ENCODE results near the gene AGPAT1. TPM values are rescaled to one million over a fixed set of nuclear protein-coding genes. Genes with fewer than 3 reads are reported as not detected.
A peak's percentile ranks its signal among the peaks of the same experiment; 100 is the strongest.

AGPAT1 gene
- total RNA-seq, 2 experiments from 2014 or later = 13.2 to 13.3 TPM

- H3K9me3 ChIP-seq (ENCODE audit: control insufficient read depth in 1 of 2, insufficient read depth in 1 of 2, low read length in 2 of 2) = no peaks in the 10 kb centered on the region
- peak overlapping the region; percentile 88 for H3K27ac Mint-ChIP-seq
- peaks cover 13% of the 10 kb centered on the region for H3K36me3 ChIP-seq (ENCODE audit: insufficient read depth, low read length)
- H3K4me1 Mint-ChIP-seq (ENCODE audit: low read depth) = peaks cover 60% of the 10 kb centered on the region
- peak overlapping the region; percentile 80 for H3K4me3 ChIP-seq (ENCODE audit: low read length)
- H3K36me3 Mint-ChIP-seq (ENCODE audit: low read depth) = peaks cover 29% of the 10 kb centered on the region
- TF ChIP-seq CTCF (IDR thresholded peaks at IDR 0.05) = peak; percentile 71
- ATAC-seq (ENCODE audit: poor library complexity) = peak; percentile 64
- intact Hi-C loops (cut with DNase I, micrococcal nuclease) = loop anchor here (1.0 to 10.0 kb wide), 7 partner anchors 24 to 110 kb away; partner anchors contain the start of genes FKBPL (in 2 of the 2) and RNF5 (in 1 of the 2)
- DNase-seq = peak; percentile 43 to 85 (median 59)
- CTCF ChIA-PET = interaction anchor here (1.2 to 1.3 kb wide), 3 partner anchors 27 to 41 kb away, joined by 5 to 9 read pairs (median 8); partner anchors contain the start of gene ATF6B
- no peaks in the 10 kb centered on the region for H3K9me3 Mint-ChIP-seq
- H3K27ac ChIP-seq (ENCODE audit: low read depth in 1 of 2, low read length in 2 of 2) = peak overlapping the region; percentile 51 to 67
- peaks cover 49% of the 10 kb centered on the region for H3K4me1 ChIP-seq (ENCODE audit: insufficient read depth, low read length)
- H3K4me3 Mint-ChIP-seq = peak overlapping the region; percentile 96
- peaks cover 18% of the 10 kb centered on the region for H3K27me3 Mint-ChIP-seq
- POLR2A ChIA-PET = interaction anchor here (0.8 to 1.2 kb wide), 6 partner anchors 10 to 107 kb away, joined by 3 to 10 read pairs (median 4); partner anchors contain the start of genes AGPAT1, ATF6B, EGFL8 and FKBPL
- H3K27me3 ChIP-seq (ENCODE audit: control insufficient read depth in 1 of 2, insufficient read depth in 2 of 2, low read length in 2 of 2) = peaks cover 0 to 6% of the 10 kb centered on the region in 2 experiments
Observed at GRCh38 chr6:32154514-32155161, 21.2 kb downstream of the AGPAT1 start.

- Mint-ChIP-seq H3K36me3 (ENCODE audit: low read depth) (peaks cover 27% of the 10 kb centered on the region), H3K27me3 (peaks cover 22% of the 10 kb centered on the region), H3K27ac (peak within 1 kb of the TSS; percentile 88), H3K4me1 (ENCODE audit: low read depth) (peaks cover 65% of the 10 kb centered on the region), H3K4me3 (peak within 1 kb of the TSS; percentile 96), H3K9me3 (no peaks in the 10 kb centered on the region)
- Histone ChIP-seq H3K36me3 (ENCODE audit: insufficient read depth, low read length) (peaks cover 13% of the 10 kb centered on the region), H3K4me3 (ENCODE audit: low read length) (peak within 1 kb of the TSS; percentile 80), H3K4me1 (ENCODE audit: insufficient read depth, low read length) (peaks cover 57% of the 10 kb centered on the region), H3K9me3 (ENCODE audit: control insufficient read depth in 1 of 2, insufficient read depth in 1 of 2, low read length in 2 of 2) (peaks cover 0 to 4% of the 10 kb centered on the region in 2 experiments), H3K27me3 (ENCODE audit: control insufficient read depth in 1 of 2, insufficient read depth in 2 of 2, low read length in 2 of 2) (peaks cover 4 to 14% of the 10 kb centered on the region in 2 experiments), H3K27ac (ENCODE audit: low read depth in 1 of 2, low read length in 2 of 2) (peak within 1 kb of the TSS; percentile 51 to 67)
- intact Hi-C loops (cut with DNase I, micrococcal nuclease) = loop anchor here (1.0 to 10.0 kb wide), 6 partner anchors 23 to 109 kb away; partner anchors contain the start of genes FKBPL (in 2 of the 2) and RNF5 (in 1 of the 2)
- ATAC-seq (ENCODE audit: poor library complexity) = peak; percentile 67
- no peak for TF ChIP-seq CTCF (IDR thresholded peaks at IDR 0.05)
- POLR2A ChIA-PET = interaction anchor here (0.5 to 1.2 kb wide), 7 partner anchors 11 to 106 kb away, joined by 3 to 10 read pairs (median 5); partner anchors contain the start of genes AGPAT1, ATF6B, EGFL8 and FKBPL
- CTCF ChIA-PET = interaction anchor here (1.2 to 1.3 kb wide), 3 partner anchors 26 to 42 kb away, joined by 5 to 9 read pairs (median 8); partner anchors contain the start of gene ATF6B
- DNase-seq = peak; percentile 38 to 88 (median 64)
Observed at GRCh38 chr6:32153564-32154513, 22.0 kb downstream of the AGPAT1 start, which contains the start of gene PPT2. Gene PPT2, plus strand, starts transcription at chr6:32154141. Its CDS starts 454 bp downstream, at chr6:32154595.

Measured in CD4-positive, alpha-beta T cell (primary cell).